Mesothelial cell of epicardium (in vitro differentiated cells): ENCODE results near the gene DCN. TPM values are rescaled to one million over a fixed set of nuclear protein-coding genes. Genes with fewer than 3 reads are reported as not detected.
A peak's percentile ranks its signal among the peaks of the same experiment; 100 is the strongest.

Experiments used
- DNase-seq, 2 experiments: peaks; one replicate each; pipeline ENCODE4 v3.0.0; 2021; ENCODE audit warnings: low spot score in 2 of 2; ENCODE audit not compliant: unreplicated experiment in 2 of 2
- H3K27ac Mint-ChIP-seq: 2 replicates; pipeline ENCODE4 v1.8.0; 2021; ENCODE audit warnings: mixed read lengths
- H3K27me3 Mint-ChIP-seq: 2 replicates; pipeline ENCODE4 v1.8.0; 2021; ENCODE audit warnings: low read depth, mixed read lengths
- H3K36me3 Mint-ChIP-seq: 2 replicates; pipeline ENCODE4 v1.8.0; 2021; ENCODE audit warnings: mixed read lengths
- H3K4me1 Mint-ChIP-seq: 2 replicates; pipeline ENCODE4 v1.8.0; 2021; ENCODE audit warnings: mixed read lengths
- H3K4me3 Mint-ChIP-seq: 2 replicates; pipeline ENCODE4 v1.8.0; 2021; ENCODE audit warnings: mild to moderate bottlenecking, moderate library complexity, mixed read lengths
- H3K9me3 Mint-ChIP-seq: 2 replicates; pipeline ENCODE4 v1.8.0; 2021; ENCODE audit warnings: mixed read lengths
- total RNA-seq: library from RNA; stranded (reverse); gene quantifications from 3 replicates; pipeline ENCODE4 v1.2.1, GENCODE V29; 2021
- TF ChIP-seq, protein P1 (sequence below): fragments of 200-600 bp; sonication (generic); IDR thresholded peaks from one replicate; pipeline ENCODE4 v1.5.0; 2021; ENCODE audit warnings: antibody characterized with exemption; ENCODE audit not compliant: unreplicated experiment

The DCN gene
- total RNA-seq, 1 donor from 2014 or later, result 1,349 TPM

DNA sequence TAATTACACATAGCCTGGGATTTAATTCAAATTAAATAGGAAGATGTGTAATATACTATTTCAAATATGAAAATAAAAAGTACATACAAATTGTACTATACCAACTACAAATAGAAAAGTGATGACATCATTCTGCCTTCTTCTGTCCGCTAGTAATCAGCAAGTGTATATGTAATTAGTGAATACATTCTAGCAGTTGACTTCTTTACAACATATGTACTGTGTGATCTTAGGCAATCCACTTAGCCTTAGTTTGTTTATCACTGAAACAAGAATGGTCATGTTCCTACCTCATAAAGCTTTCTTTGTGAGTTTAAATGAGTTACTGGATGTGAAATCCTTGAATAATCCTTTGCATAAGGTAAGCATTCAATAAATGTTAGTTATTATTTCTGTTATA, 63.5 kb downstream of the DCN start:
- Mint-ChIP-seq H3K9me3 (peaks cover 7% of the 10 kb centered on the region), H3K36me3 (peaks cover 3% of the 10 kb centered on the region), H3K27ac (no peak overlapping the region), H3K27me3 (no peaks in the 10 kb centered on the region), H3K4me1 (peaks cover 22% of the 10 kb centered on the region), H3K4me3 (no peak overlapping the region)
- DNase-seq, result no peak
- TF ChIP-seq, protein P1, sequence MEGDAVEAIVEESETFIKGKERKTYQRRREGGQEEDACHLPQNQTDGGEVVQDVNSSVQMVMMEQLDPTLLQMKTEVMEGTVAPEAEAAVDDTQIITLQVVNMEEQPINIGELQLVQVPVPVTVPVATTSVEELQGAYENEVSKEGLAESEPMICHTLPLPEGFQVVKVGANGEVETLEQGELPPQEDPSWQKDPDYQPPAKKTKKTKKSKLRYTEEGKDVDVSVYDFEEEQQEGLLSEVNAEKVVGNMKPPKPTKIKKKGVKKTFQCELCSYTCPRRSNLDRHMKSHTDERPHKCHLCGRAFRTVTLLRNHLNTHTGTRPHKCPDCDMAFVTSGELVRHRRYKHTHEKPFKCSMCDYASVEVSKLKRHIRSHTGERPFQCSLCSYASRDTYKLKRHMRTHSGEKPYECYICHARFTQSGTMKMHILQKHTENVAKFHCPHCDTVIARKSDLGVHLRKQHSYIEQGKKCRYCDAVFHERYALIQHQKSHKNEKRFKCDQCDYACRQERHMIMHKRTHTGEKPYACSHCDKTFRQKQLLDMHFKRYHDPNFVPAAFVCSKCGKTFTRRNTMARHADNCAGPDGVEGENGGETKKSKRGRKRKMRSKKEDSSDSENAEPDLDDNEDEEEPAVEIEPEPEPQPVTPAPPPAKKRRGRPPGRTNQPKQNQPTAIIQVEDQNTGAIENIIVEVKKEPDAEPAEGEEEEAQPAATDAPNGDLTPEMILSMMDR, result no peak

DNA sequence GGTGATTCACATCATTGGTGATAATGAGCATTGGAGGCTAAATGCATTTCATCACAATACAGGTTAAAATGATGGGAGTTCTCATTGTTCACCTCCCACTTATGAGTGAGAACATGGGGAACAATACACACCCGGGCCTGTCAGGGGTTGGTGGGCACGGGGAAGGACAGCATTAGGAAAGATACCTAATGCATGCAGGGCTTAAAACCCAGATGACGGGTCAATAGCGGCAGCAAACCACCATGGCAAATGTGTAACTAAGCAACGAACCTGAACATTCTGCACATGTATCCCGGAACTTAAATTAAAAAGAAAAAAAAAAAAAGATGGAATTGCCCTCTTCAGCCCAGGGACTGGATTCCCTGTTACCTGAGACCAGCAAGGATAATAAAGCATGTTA, 69.0 kb downstream of the DCN start:
- Mint-ChIP-seq H3K4me1 (peaks cover 35% of the 10 kb centered on the region), H3K27ac (no peak overlapping the region), H3K4me3 (no peak overlapping the region), H3K9me3 (no peaks in the 10 kb centered on the region), H3K27me3 (no peaks in the 10 kb centered on the region), H3K36me3 (no peaks in the 10 kb centered on the region)
- DNase-seq, result no peak
- TF ChIP-seq, protein P1, result no peak

DNA sequence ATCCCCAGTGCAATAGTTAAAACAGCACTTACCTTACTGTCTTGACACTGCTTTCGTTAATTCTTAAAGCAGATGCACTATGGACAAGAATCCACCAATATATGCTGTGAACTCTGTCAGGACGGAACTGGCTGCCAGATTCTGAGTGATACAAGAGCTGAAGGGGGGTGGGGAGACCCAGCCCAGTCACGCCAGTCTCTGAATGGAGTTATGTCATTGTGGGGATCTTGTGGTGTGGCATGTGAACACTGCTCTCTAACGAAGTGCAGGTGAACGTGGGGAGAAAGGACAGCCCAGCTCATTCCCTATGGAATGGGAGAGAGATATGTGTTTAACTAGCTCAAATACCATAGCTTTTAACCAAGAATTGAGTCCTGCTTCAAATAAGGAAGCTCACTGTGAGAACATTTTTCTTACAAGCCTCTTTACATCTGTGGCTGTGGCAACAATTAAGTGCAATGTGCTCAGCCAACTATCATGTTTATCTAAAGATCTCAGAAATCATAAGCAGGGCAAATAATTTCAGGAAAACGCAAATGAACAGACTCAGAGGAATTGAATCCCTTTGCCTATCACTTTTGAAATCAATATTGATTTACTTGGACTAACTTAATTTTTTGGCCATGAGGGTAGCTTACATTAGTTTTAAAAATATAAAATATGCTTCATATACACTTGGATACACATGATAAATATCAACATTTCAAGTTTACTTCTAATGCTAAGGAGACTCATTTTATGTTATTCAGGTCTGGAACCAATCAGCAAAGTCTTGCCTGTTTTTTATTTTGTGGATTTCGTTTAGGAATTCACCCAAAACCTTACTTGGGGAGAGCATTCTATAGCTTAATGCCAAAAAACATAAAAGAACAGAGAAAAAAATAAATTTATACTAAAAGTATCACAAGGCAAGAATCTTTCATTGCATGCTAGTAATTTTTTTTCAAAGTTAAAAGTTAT, 71.0 kb downstream of the DCN start, which contains the start of gene LUM:
Gene LUM, minus strand, starts transcription at position 129 of the 960 bp plus-strand sequence. CDS start 2,515 bp downstream, outside the sequence.
- no peak for DNase-seq
- TF ChIP-seq, protein P1, result no peak
- H3K27ac Mint-ChIP-seq, result peak within 1 kb of the TSS; percentile 92

DNA sequence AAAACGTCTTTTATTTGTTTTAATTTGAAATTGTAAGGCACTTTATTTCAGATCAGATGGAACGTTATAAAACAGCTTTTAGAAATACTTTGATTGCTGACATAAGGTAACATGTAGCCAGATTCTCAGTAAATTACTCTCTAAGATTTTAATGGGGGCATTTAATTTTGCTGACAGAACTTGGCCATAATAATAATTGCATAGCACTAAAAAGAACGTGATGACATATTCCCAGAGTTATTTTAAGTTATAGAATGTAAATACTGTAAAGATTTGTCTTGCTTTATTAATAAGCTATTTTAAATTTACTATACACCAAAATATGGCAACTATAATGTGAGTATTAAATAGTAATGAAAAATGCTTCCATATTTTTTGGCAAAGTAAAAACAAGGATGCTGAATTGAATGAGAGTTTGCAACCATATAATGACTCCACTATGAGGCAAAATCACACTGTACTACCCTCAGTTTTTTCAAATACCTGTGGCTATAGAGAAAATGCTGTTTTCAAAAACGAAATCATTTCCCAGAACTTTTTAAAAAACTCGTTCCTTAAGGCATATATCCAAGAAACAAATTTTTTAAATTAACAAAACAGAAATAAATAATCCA, 72.2 kb downstream of the DCN start:
- H3K4me1 Mint-ChIP-seq, result peaks cover 60% of the 10 kb centered on the region
- peaks cover 12% of the 10 kb centered on the region for H3K36me3 Mint-ChIP-seq
- H3K9me3 Mint-ChIP-seq, result no peaks in the 10 kb centered on the region
- DNase-seq, result no peak
- peak overlapping the region; percentile 92 for H3K27ac Mint-ChIP-seq
- peak overlapping the region; percentile 70 for H3K4me3 Mint-ChIP-seq
- H3K27me3 Mint-ChIP-seq, result no peaks in the 10 kb centered on the region
- TF ChIP-seq, protein P1, result no peak

More for the DNA sequence above, 71.0 kb downstream of the DCN start, which contains the start of gene LUM:
- Mint-ChIP-seq H3K9me3 (no peaks in the 10 kb centered on the region), H3K4me1 (peaks cover 52% of the 10 kb centered on the region), H3K4me3 (peak within 1 kb of the TSS; percentile 70), H3K27me3 (no peaks in the 10 kb centered on the region), H3K36me3 (peaks cover 4% of the 10 kb centered on the region)

DNA sequence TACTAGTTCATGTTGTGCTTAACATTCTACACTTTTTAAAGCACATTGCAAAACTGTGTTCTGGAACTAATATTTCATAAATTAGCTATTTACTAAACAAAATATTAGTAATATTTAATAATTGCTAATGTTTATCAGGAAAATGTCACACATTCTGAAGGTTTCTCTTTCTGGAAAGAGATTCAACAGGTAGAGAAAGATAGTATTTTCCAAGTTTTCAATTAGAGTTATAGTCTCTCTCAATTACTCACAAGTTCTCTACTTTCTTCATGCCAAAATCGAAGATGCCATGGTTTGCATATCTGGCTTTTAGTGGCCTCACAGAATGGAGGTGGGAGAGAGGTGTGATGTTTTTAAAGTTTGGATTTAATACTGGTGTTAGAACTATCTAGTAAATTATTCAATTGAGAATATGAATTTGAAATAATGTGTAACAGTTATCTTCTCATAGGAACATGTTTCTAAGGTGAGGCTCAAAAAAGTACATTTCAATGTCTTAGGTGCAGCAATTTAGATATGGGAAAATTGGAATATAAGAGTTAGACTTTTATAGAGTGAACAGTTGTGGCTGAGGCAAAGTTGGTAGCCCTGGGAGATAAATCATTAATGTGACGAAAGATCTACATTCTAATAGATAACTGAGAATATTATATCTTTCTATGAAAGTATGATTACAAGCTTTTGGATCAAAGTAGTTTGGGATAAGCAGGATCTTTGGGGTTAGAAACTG, 72.9 kb downstream of the DCN start:
- Mint-ChIP-seq H3K4me3 (peak overlapping the region; percentile 70), H3K4me1 (peaks cover 64% of the 10 kb centered on the region), H3K27me3 (no peaks in the 10 kb centered on the region), H3K27ac (peak overlapping the region; percentile 93), H3K9me3 (no peaks in the 10 kb centered on the region), H3K36me3 (peaks cover 19% of the 10 kb centered on the region)
- no peak for DNase-seq
- TF ChIP-seq, protein P1, result no peak
